HCT116 (cell line): ENCODE results near the gene KCNA2.

ENCODE experiments used
- CTCF ChIP-seq, 3 experiments: fragments of 200-600 bp in 1 of 3; sonication (generic) in 1 of 3; IDR thresholded peaks in 2 of 3; conservative IDR thresholded peaks in 1 of 3; 2 replicates each; pipeline ENCODE4 v1.5.1; 2012 to 2017; ENCODE audit warnings: low read depth in 2 of 3, low read length in 2 of 3, antibody characterized with exemption in 1 of 3, borderline replicate concordance in 1 of 3, control low read depth in 1 of 3, mild to moderate bottlenecking in 1 of 3, mixed read lengths in 1 of 3, mixed run types in 1 of 3, moderate library complexity in 1 of 3; ENCODE audit not compliant: insufficient read depth in 1 of 3
- EZH2 ChIP-seq: fragments of 200-600 bp; sonication (generic); IDR thresholded peaks from 2 replicates; pipeline ENCODE4 v1.6.1; 2017; ENCODE audit warnings: antibody characterized with exemption, mixed run types
- POLR2A ChIP-seq: IDR thresholded peaks from 2 replicates; pipeline ENCODE4 v1.7.0; 2011; ENCODE audit warnings: borderline replicate concordance; ENCODE audit not compliant: insufficient read depth, insufficient read length; ENCODE audit errors: extremely low read depth
- POLR2AphosphoS5 ChIP-seq: IDR thresholded peaks from 2 replicates; pipeline ENCODE4 v1.6.1; 2011; ENCODE audit warnings: mild to moderate bottlenecking, low read depth, low read length, moderate library complexity
- RAD21 ChIP-seq: IDR thresholded peaks from 2 replicates; pipeline ENCODE4 v1.6.1; 2012; ENCODE audit warnings: low read depth, mild to moderate bottlenecking
- REST ChIP-seq: IDR thresholded peaks from 2 replicates; pipeline ENCODE4 v1.6.1; 2012; ENCODE audit warnings: low read depth
- SIN3A ChIP-seq: IDR thresholded peaks from 2 replicates; pipeline ENCODE4 v1.6.1; 2012; ENCODE audit warnings: low read depth
- TCF7L2 ChIP-seq: IDR thresholded peaks from 2 replicates; pipeline ENCODE4 v1.7.0; 2011; ENCODE audit warnings: borderline replicate concordance, inconsistent platforms; ENCODE audit not compliant: insufficient read depth, insufficient read length; ENCODE audit errors: extremely low read depth
- ZBTB33 ChIP-seq: IDR thresholded peaks from 2 replicates; pipeline ENCODE4 v1.6.1; 2011; ENCODE audit warnings: mild to moderate bottlenecking, low read length, moderate library complexity; ENCODE audit not compliant: insufficient replicate concordance; ENCODE audit errors: extremely low read depth
- ZNF274 ChIP-seq: fragments of 200-500 bp; sonication (Bioruptor generic); IDR thresholded peaks from 2 replicates; pipeline ENCODE4 v1.6.1; 2014; ENCODE audit warnings: mild to moderate bottlenecking, low read depth, low read length, inconsistent platforms

GRCh38 chr1:110549831-110550230, 56.3 kb downstream of the KCNA2 start:
- TF ChIP-seq CTCF (IDR thresholded peaks at IDR 0.05 in 2 of 3, conservative IDR thresholded peaks at IDR 0.05 in 1 of 3; ENCODE audit: borderline replicate concordance in 1 of 3, insufficient read depth in 1 of 3, low read depth in 2 of 3, low read length in 2 of 3) (no peak), SIN3A (no peak), POLR2AphosphoS5 (no peak), RAD21 (no peak), ZNF274 (no peak), POLR2A (no peak), ZBTB33 (no peak), EZH2 (no peak), TCF7L2 (no peak), REST (no peak)
